ENCODE results near the gene ATAD1.
"Not testable (repeated sequence)": the region's sequence is repeated elsewhere in the genome, so short reads cannot be mapped to it uniquely, and the experiment has no call there.

ATAD1 gene

DNA sequence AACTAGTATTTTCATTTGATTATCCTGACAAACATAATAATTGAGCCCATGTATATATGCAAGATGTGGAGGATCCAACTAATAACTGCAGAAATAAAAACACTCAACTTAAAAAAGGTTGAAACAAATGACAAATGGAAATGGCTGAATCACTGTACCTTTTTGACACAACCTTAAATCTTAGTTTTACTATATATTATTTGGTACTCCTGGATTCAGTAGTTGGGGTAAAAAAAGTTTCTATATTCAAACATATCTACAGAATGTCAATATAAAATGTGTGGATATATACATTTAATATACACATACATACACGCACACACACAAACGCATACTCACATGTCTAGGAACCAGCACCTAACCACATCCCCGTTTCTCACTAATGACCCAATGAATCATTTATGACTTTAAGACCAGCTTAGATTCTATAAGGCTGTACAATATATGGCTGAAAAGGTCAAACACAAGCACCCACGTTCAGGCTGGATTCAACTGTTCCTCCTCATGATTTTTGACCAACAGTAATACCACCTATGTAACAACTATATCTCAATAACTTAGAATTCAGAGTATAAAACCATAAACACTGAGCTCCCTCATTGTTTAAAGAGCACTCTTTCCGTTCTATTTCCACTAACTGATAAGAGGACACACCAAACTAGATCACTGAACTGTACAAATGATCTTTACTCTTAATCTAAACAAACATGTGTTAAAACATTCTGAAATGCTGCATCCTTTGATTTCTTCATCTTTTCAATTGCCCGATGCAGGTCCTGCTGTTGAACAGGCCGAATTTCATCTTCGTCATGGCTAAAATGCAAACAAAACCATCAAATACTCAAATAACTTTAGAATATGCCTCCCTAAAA lies 63.8 kb downstream of the ATAD1 start:
- Mint-ChIP-seq H3K9me3 (no peaks in the 10 kb centered on the region), H3K36me3 (ENCODE audit: insufficient read depth) (peaks cover 28% of the 10 kb centered on the region), H3K4me3 (no peak overlapping the region), H3K4me1 (peaks cover 6% of the 10 kb centered on the region), H3K27ac (ENCODE audit: low read depth) (no peak overlapping the region), H3K27me3 (no peaks in the 10 kb centered on the region)
- DNase-seq (ENCODE audit: low spot score in 2 of 2) (no peak), ATAC-seq (replicated peaks; ENCODE audit: extremely low read depth, poor library complexity, severe bottlenecking) (no peak)

DNA sequence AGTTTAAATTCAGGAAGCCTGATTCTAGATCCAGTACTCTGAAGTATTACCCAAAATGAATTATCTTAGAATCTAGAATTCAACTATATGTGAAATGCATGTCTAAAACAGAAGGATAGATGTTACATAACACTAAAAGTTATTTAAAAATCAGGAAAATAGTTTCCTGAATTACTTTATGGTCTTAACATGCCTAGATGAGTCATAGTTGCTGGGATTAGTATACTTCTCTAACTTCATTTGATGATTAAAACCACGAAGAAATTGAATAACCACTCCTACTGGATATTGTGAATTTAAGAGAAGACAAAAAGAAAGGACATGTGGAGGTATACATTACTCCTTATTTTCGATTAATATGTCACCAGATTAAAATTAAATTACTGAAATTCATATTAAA lies 65.5 kb downstream of the ATAD1 start:
- ATAC-seq (replicated peaks; ENCODE audit: extremely low read depth, poor library complexity, severe bottlenecking) = no peak
- H3K4me3 Mint-ChIP-seq = no peak overlapping the region
- no peak overlapping the region for H3K27ac Mint-ChIP-seq (ENCODE audit: low read depth)
- H3K9me3 Mint-ChIP-seq = no peaks in the 10 kb centered on the region
- no peaks in the 10 kb centered on the region for H3K4me1 Mint-ChIP-seq
- peaks cover 24% of the 10 kb centered on the region for H3K36me3 Mint-ChIP-seq (ENCODE audit: insufficient read depth)
- no peaks in the 10 kb centered on the region for H3K27me3 Mint-ChIP-seq
- DNase-seq (ENCODE audit: low spot score in 2 of 2) = no peak

GRCh38 chr10:87751274-87751673 lies 66.8 kb downstream of the ATAD1 start:
- Mint-ChIP-seq H3K27ac (ENCODE audit: low read depth) (no peak overlapping the region), H3K9me3 (no peaks in the 10 kb centered on the region), H3K27me3 (no peaks in the 10 kb centered on the region), H3K4me1 (no peaks in the 10 kb centered on the region), H3K36me3 (ENCODE audit: insufficient read depth) (peaks cover 19% of the 10 kb centered on the region), H3K4me3 (no peak overlapping the region)
- ATAC-seq (replicated peaks; ENCODE audit: extremely low read depth, poor library complexity, severe bottlenecking) = no peak
- DNase-seq (ENCODE audit: low spot score in 2 of 2) = no peak

DNA sequence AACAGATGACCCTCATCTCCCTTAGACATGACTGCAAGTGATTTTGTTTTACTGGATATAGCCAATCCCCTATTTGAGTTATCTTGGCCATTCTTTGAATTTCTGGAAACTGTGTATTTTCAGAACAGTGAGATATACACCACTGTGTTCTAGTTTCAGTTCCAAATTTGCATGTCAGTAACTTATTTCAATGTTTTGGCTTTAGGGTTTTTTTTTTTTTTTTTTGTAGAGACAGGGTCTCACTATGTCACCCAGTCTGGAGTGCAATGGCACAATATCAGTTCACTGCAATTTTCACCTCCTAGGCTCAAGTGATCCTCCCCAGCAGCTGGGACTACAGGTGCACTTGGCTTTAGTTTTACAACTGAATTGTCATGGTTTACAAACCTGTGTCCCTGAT lies 67.2 kb downstream of the ATAD1 start:
- H3K27me3 Mint-ChIP-seq = no peaks in the 10 kb centered on the region
- H3K36me3 Mint-ChIP-seq (ENCODE audit: insufficient read depth) = peaks cover 18% of the 10 kb centered on the region
- H3K4me1 Mint-ChIP-seq = no peaks in the 10 kb centered on the region
- ATAC-seq (replicated peaks; ENCODE audit: extremely low read depth, poor library complexity, severe bottlenecking) (no peak), DNase-seq (ENCODE audit: low spot score in 2 of 2) (no peak)
- H3K4me3 Mint-ChIP-seq = no peak overlapping the region
- H3K9me3 Mint-ChIP-seq = no peaks in the 10 kb centered on the region
- no peak overlapping the region for H3K27ac Mint-ChIP-seq (ENCODE audit: low read depth)

DNA sequence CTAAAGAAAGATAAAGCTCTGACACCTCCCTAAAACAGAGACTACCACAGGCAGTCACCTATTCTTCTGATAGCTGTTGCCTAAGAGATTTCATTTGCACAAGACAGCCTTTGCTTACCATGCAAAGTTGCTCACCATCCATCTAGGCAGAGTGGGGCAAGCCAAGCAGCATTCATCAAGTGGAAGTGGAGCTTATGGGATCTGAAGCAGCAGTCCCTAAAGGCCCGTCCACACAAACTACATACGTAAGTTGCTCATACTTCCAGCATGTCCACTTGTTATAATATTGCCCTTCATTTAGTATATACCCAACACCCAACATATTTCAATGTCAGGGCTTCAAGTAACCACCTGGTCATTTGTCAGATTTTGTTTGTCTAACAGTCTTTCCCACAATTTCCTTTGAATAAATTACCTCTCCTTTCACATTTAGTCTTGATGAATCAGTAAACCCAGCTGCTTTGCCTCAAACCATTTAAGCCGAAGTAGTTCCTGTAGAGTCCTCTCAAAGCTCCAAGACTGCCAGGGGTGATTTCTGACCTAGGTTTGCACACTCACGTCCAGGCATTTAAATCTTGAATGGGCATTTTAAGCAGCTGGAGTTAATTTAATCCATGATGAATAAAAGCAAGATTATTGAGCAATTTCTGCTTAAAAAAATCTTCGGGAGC lies 67.9 kb downstream of the ATAD1 start:
- Mint-ChIP-seq H3K4me3 (no peak overlapping the region), H3K27ac (ENCODE audit: low read depth) (no peak overlapping the region), H3K36me3 (ENCODE audit: insufficient read depth) (peaks cover 16% of the 10 kb centered on the region), H3K27me3 (no peaks in the 10 kb centered on the region), H3K9me3 (no peaks in the 10 kb centered on the region), H3K4me1 (no peaks in the 10 kb centered on the region)
- ATAC-seq (replicated peaks; ENCODE audit: extremely low read depth, poor library complexity, severe bottlenecking) = no peak
- no peak for DNase-seq (ENCODE audit: low spot score in 2 of 2)

GRCh38 chr10:87748244-87748643 lies 69.8 kb downstream of the ATAD1 start:
- ATAC-seq (replicated peaks; ENCODE audit: extremely low read depth, poor library complexity, severe bottlenecking); H3K36me3 Mint-ChIP-seq (ENCODE audit: insufficient read depth); H3K9me3 Mint-ChIP-seq; H3K4me1 Mint-ChIP-seq; H3K4me3 Mint-ChIP-seq; DNase-seq (ENCODE audit: low spot score in 2 of 2); H3K27me3 Mint-ChIP-seq: not testable (repeated sequence)
- H3K27ac Mint-ChIP-seq (ENCODE audit: low read depth) = peak overlapping the region; percentile 41

- ATAC-seq (replicated peaks; ENCODE audit: extremely low read depth, poor library complexity, severe bottlenecking) = no peak
- no peak for DNase-seq (ENCODE audit: low spot score in 2 of 2)
- Mint-ChIP-seq H3K27me3 (no peaks in the 10 kb centered on the region), H3K27ac (ENCODE audit: low read depth) (no peak overlapping the region), H3K36me3 (ENCODE audit: insufficient read depth) (peaks cover 1% of the 10 kb centered on the region), H3K9me3 (no peaks in the 10 kb centered on the region), H3K4me1 (no peaks in the 10 kb centered on the region), H3K4me3 (no peak overlapping the region)
Measured at GRCh38 chr10:87746911-87747310, 71.1 kb downstream of the ATAD1 start.

GRCh38 chr10:87744606-87745005 lies 73.4 kb downstream of the ATAD1 start:
- Mint-ChIP-seq H3K4me3 (no peak overlapping the region), H3K9me3 (no peaks in the 10 kb centered on the region), H3K27me3 (peaks cover 9% of the 10 kb centered on the region), H3K36me3 (ENCODE audit: insufficient read depth) (no peaks in the 10 kb centered on the region), H3K27ac (ENCODE audit: low read depth) (no peak overlapping the region), H3K4me1 (no peaks in the 10 kb centered on the region)
- DNase-seq (ENCODE audit: low spot score in 2 of 2) (no peak), ATAC-seq (replicated peaks; ENCODE audit: extremely low read depth, poor library complexity, severe bottlenecking) (no peak)

DNA sequence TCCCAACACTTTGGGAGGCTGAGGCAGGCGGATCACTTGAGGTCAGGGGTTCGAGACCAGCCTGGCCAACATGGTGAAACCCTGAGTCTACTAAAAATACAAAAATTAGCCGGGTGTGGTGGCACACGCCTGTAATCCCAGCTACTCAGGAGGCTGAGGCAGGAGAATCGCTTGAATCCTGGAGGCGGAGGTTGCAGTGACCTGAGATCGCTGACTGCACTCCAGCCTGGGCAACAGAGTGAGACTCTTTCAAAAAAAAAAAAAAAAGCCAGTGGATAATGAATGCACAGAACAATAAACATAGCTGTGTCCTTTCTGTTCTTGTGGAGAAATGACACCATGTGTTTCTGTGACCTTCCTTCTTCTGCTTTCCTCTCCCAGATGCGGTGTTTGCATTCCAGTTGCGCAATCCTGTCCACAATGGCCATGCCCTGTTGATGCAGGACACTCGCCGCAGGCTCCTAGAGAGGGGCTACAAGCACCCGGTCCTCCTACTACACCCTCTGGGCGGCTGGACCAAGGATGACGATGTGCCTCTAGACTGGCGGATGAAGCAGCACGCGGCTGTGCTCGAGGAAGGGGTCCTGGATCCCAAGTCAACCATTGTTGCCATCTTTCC lies 74.9 kb downstream of the ATAD1 start:
- not testable (repeated sequence) for H3K27ac Mint-ChIP-seq (ENCODE audit: low read depth); DNase-seq (ENCODE audit: low spot score in 2 of 2); H3K4me3 Mint-ChIP-seq; H3K9me3 Mint-ChIP-seq; H3K36me3 Mint-ChIP-seq (ENCODE audit: insufficient read depth); H3K4me1 Mint-ChIP-seq; ATAC-seq (replicated peaks; ENCODE audit: extremely low read depth, poor library complexity, severe bottlenecking)
- peaks cover 12% of the 10 kb centered on the region for H3K27me3 Mint-ChIP-seq

DNA sequence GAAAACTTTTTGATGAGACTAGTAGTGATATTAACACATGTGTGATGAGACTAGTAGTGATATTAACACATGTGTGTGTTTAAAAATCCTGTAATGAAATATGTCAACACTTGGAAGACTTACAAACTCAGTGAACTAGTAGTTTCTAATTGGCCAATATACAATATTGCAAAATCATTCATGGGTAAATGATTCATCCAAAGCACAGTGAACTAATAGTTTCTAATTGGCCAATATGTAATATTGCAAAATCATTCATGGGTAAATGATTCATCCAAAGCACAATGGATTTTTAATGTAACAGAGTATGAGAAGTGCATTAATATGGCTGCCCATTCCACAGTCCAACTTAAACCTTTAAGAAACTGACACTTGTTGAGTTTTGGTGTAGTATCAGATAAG lies 77.8 kb downstream of the ATAD1 start:
- ATAC-seq (replicated peaks; ENCODE audit: extremely low read depth, poor library complexity, severe bottlenecking) = no peak

DNA sequence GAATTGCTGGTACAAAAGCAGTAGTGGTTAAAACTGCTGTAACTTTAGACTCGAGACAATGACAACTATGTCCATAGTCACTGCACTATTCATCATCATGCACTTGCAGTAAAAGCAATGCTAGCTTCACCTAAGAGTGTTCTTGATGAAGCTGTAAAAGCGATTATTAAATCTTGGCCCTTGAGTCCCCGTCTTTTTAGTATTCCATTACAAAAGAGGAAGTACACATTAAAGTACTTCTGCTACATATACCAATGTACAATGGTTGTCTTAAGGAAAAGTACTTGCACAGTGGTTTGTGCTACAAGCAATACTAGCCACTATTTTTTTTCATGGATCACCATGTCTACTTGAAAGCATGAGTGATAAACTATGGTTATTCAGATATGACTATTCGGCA lies 78.3 kb downstream of the ATAD1 start:
- DNase-seq (ENCODE audit: low spot score in 2 of 2) = no peak
- H3K27me3 Mint-ChIP-seq = peaks cover 34% of the 10 kb centered on the region
- no peak overlapping the region for H3K27ac Mint-ChIP-seq (ENCODE audit: low read depth)
- no peak overlapping the region for H3K4me3 Mint-ChIP-seq
- no peak for ATAC-seq (replicated peaks; ENCODE audit: extremely low read depth, poor library complexity, severe bottlenecking)
- H3K9me3 Mint-ChIP-seq = no peaks in the 10 kb centered on the region
- H3K4me1 Mint-ChIP-seq = no peaks in the 10 kb centered on the region
- H3K36me3 Mint-ChIP-seq (ENCODE audit: insufficient read depth) = no peaks in the 10 kb centered on the region

More for the DNA sequence above, 77.8 kb downstream of the ATAD1 start:
- Mint-ChIP-seq H3K9me3 (no peaks in the 10 kb centered on the region), H3K4me3 (no peak overlapping the region), H3K27me3 (peaks cover 30% of the 10 kb centered on the region), H3K36me3 (ENCODE audit: insufficient read depth) (no peaks in the 10 kb centered on the region), H3K27ac (ENCODE audit: low read depth) (no peak overlapping the region), H3K4me1 (no peaks in the 10 kb centered on the region)
- DNase-seq (ENCODE audit: low spot score in 2 of 2) = no peak

- ATAC-seq (replicated peaks; ENCODE audit: extremely low read depth, poor library complexity, severe bottlenecking); H3K4me3 Mint-ChIP-seq; H3K9me3 Mint-ChIP-seq; H3K36me3 Mint-ChIP-seq (ENCODE audit: insufficient read depth); H3K27ac Mint-ChIP-seq (ENCODE audit: low read depth); DNase-seq (ENCODE audit: low spot score in 2 of 2); H3K4me1 Mint-ChIP-seq: not testable (repeated sequence)
- H3K27me3 Mint-ChIP-seq = peaks cover 34% of the 10 kb centered on the region
Measured at GRCh38 chr10:87738253-87738652, 79.8 kb downstream of the ATAD1 start.
